Mucosa of stomach (tissue), 1 donor: Measurements from ENCODE around the gene TSHZ2.
"Not testable (repeated sequence)": the region's sequence is repeated elsewhere in the genome, so short reads cannot be mapped to it uniquely, and the experiment has no call there.

Source experiments
- H3K27me3 ChIP-seq: one replicate; pipeline ENCODE4 v1.7.0; 2013; ENCODE audit warnings: mild to moderate bottlenecking, low read length; ENCODE audit not compliant: control insufficient read depth, insufficient read depth
- H3K36me3 ChIP-seq: one replicate; pipeline ENCODE4 v1.7.0; 2013; ENCODE audit warnings: low read length; ENCODE audit not compliant: control insufficient read depth, insufficient read depth
- H3K4me1 ChIP-seq: one replicate; pipeline ENCODE4 v1.7.0; 2013; ENCODE audit warnings: mild to moderate bottlenecking, low read length; ENCODE audit not compliant: control insufficient read depth, insufficient read depth
- H3K4me3 ChIP-seq: one replicate; pipeline ENCODE4 v1.7.0; 2013; ENCODE audit warnings: low read length
- H3K9ac ChIP-seq: one replicate; pipeline ENCODE4 v1.7.0; 2013; ENCODE audit warnings: mild to moderate bottlenecking, low read length, moderate library complexity
- H3K9me3 ChIP-seq: one replicate; pipeline ENCODE4 v1.7.0; 2013; ENCODE audit warnings: mild to moderate bottlenecking, low read length, moderate library complexity; ENCODE audit not compliant: control insufficient read depth
- donor health status: Pancreatic carcinoma.

Gene TSHZ2

GRCh38 chr20:53359425-53359824 lies 387.3 kb downstream of the TSHZ2 start:
- Histone ChIP-seq H3K4me3 (no peak overlapping the region), H3K9me3 (no peaks in the 10 kb centered on the region), H3K36me3 (no peaks in the 10 kb centered on the region), H3K27me3 (no peaks in the 10 kb centered on the region), H3K9ac (no peak overlapping the region), H3K4me1 (no peaks in the 10 kb centered on the region)

- H3K4me3 ChIP-seq, result no peak overlapping the region
- no peaks in the 10 kb centered on the region for H3K36me3 ChIP-seq
- H3K4me1 ChIP-seq, result peaks cover 8% of the 10 kb centered on the region
- H3K9ac ChIP-seq, result no peak overlapping the region
- no peaks in the 10 kb centered on the region for H3K9me3 ChIP-seq
- no peaks in the 10 kb centered on the region for H3K27me3 ChIP-seq
Observed at GRCh38 chr20:53360852-53361251, 388.7 kb downstream of the TSHZ2 start.

- no peak overlapping the region for H3K9ac ChIP-seq
- H3K36me3 ChIP-seq, result no peaks in the 10 kb centered on the region
- peaks cover 10% of the 10 kb centered on the region for H3K4me1 ChIP-seq
- H3K27me3 ChIP-seq, result no peaks in the 10 kb centered on the region
- H3K9me3 ChIP-seq, result no peaks in the 10 kb centered on the region
- H3K4me3 ChIP-seq, result no peak overlapping the region
Observed at GRCh38 chr20:53362736-53363135, 390.6 kb downstream of the TSHZ2 start.

GRCh38 chr20:53364646-53365045 lies 392.5 kb downstream of the TSHZ2 start:
- H3K4me1 ChIP-seq, result peaks cover 10% of the 10 kb centered on the region
- no peaks in the 10 kb centered on the region for H3K27me3 ChIP-seq
- no peaks in the 10 kb centered on the region for H3K9me3 ChIP-seq
- H3K9ac ChIP-seq, result no peak overlapping the region
- no peaks in the 10 kb centered on the region for H3K36me3 ChIP-seq
- H3K4me3 ChIP-seq, result no peak overlapping the region

GRCh38 chr20:53365076-53365475 lies 392.9 kb downstream of the TSHZ2 start:
- no peak overlapping the region for H3K9ac ChIP-seq
- H3K9me3 ChIP-seq, result no peaks in the 10 kb centered on the region
- peaks cover 10% of the 10 kb centered on the region for H3K4me1 ChIP-seq
- no peaks in the 10 kb centered on the region for H3K27me3 ChIP-seq
- H3K36me3 ChIP-seq, result no peaks in the 10 kb centered on the region
- no peak overlapping the region for H3K4me3 ChIP-seq

- Histone ChIP-seq H3K9me3 (no peaks in the 10 kb centered on the region), H3K9ac (no peak overlapping the region), H3K4me3 (no peak overlapping the region), H3K4me1 (peaks cover 10% of the 10 kb centered on the region), H3K36me3 (no peaks in the 10 kb centered on the region), H3K27me3 (no peaks in the 10 kb centered on the region)
Observed at GRCh38 chr20:53365539-53366075, 393.4 kb downstream of the TSHZ2 start.

- H3K9ac ChIP-seq, H3K9me3 ChIP-seq, H3K36me3 ChIP-seq, H3K4me3 ChIP-seq, H3K27me3 ChIP-seq: not testable (repeated sequence)
- peaks cover 10% of the 10 kb centered on the region for H3K4me1 ChIP-seq
Observed at GRCh38 chr20:53366928-53367327, 394.8 kb downstream of the TSHZ2 start.

GRCh38 chr20:53369871-53370270 lies 397.7 kb downstream of the TSHZ2 start:
- Histone ChIP-seq H3K36me3 (no peaks in the 10 kb centered on the region), H3K27me3 (no peaks in the 10 kb centered on the region), H3K4me1 (peaks cover 10% of the 10 kb centered on the region), H3K9ac (no peak overlapping the region), H3K4me3 (no peak overlapping the region), H3K9me3 (no peaks in the 10 kb centered on the region)

GRCh38 chr20:53370345-53370961 lies 398.3 kb downstream of the TSHZ2 start:
- Histone ChIP-seq H3K36me3 (no peaks in the 10 kb centered on the region), H3K9ac (no peak overlapping the region), H3K27me3 (no peaks in the 10 kb centered on the region), H3K4me1 (peaks cover 6% of the 10 kb centered on the region), H3K9me3 (no peaks in the 10 kb centered on the region), H3K4me3 (no peak overlapping the region)

- H3K36me3 ChIP-seq, result no peaks in the 10 kb centered on the region
- no peak overlapping the region for H3K4me3 ChIP-seq
- no peaks in the 10 kb centered on the region for H3K4me1 ChIP-seq
- H3K27me3 ChIP-seq, result no peaks in the 10 kb centered on the region
- no peaks in the 10 kb centered on the region for H3K9me3 ChIP-seq
- H3K9ac ChIP-seq, result no peak overlapping the region
Observed at GRCh38 chr20:53371216-53371615, 399.1 kb downstream of the TSHZ2 start.

- H3K27me3 ChIP-seq, result no peaks in the 10 kb centered on the region
- H3K36me3 ChIP-seq, result no peaks in the 10 kb centered on the region
- no peak overlapping the region for H3K9ac ChIP-seq
- no peaks in the 10 kb centered on the region for H3K9me3 ChIP-seq
- no peak overlapping the region for H3K4me3 ChIP-seq
- no peaks in the 10 kb centered on the region for H3K4me1 ChIP-seq
Observed at GRCh38 chr20:53376021-53376420, 403.9 kb downstream of the TSHZ2 start.

GRCh38 chr20:53379014-53379832 lies 407.1 kb downstream of the TSHZ2 start:
- Histone ChIP-seq H3K9ac (no peak overlapping the region), H3K27me3 (no peaks in the 10 kb centered on the region), H3K4me3 (no peak overlapping the region), H3K36me3 (no peaks in the 10 kb centered on the region), H3K9me3 (no peaks in the 10 kb centered on the region), H3K4me1 (no peaks in the 10 kb centered on the region)
